Measurements from ENCODE around the gene PDE4B.

PDE4B gene

DNA sequence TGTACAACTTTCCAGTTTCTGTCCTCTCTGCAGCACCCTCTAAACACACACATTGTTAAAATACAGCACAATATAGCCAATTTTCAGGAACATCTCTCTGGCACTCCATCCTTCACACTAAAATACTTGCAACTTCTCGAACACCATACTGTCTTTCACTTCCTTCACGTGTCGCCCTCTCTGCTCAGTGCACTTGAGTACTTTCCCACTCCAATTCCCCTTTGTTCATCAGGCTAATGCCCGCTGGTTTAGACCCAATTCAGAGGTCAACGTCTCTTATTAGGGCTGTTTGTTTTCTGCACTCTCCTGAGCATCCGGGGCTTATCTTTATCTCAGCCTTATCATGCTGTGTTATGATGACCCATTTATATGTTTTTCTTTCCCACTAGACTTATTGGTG, 503.1 kb downstream of the PDE4B start:
- Histone ChIP-seq H3K9ac (ENCODE audit: low read length) (peak overlapping the region; percentile 60; the same call in 1 of the 2 replicates), H4K20me1 (ENCODE audit: insufficient read depth, low read length) (no peaks in the 10 kb centered on the region), H3K4me3 (ENCODE audit: low read length) (peak overlapping the region; percentile 30; the same call in 1 of the 2 replicates), H3K9me3 (ENCODE audit: insufficient read depth, low read length) (no peaks in the 10 kb centered on the region), H3K4me1 (ENCODE audit: low read length) (peaks cover 68% of the 10 kb centered on the region), H3K36me3 (replicated peaks; ENCODE audit: low read depth, low read length) (no peaks in the 10 kb centered on the region), H3K27ac (ENCODE audit: low read length) (peak overlapping the region; percentile 72), H3K79me2 (ENCODE audit: low read length) (0 out of 2 replicates have a peak, but pooled peaks cover 3% of the 10 kb centered on the region), H3K27me3 (ENCODE audit: low read depth, low read length) (no peaks in the 10 kb centered on the region), H2AFZ (ENCODE audit: low read depth, low read length) (0 out of 2 replicates have a peak overlapping the region, but pooled peaks have one; percentile 28), H3K4me2 (ENCODE audit: low read length) (peak overlapping the region; percentile 69)
- TF ChIP-seq EZH2phosphoT487 (IDR thresholded peaks at IDR 0.05; ENCODE audit: low read depth): no peak
- TF ChIP-seq, protein P1, sequence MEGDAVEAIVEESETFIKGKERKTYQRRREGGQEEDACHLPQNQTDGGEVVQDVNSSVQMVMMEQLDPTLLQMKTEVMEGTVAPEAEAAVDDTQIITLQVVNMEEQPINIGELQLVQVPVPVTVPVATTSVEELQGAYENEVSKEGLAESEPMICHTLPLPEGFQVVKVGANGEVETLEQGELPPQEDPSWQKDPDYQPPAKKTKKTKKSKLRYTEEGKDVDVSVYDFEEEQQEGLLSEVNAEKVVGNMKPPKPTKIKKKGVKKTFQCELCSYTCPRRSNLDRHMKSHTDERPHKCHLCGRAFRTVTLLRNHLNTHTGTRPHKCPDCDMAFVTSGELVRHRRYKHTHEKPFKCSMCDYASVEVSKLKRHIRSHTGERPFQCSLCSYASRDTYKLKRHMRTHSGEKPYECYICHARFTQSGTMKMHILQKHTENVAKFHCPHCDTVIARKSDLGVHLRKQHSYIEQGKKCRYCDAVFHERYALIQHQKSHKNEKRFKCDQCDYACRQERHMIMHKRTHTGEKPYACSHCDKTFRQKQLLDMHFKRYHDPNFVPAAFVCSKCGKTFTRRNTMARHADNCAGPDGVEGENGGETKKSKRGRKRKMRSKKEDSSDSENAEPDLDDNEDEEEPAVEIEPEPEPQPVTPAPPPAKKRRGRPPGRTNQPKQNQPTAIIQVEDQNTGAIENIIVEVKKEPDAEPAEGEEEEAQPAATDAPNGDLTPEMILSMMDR (IDR thresholded peaks at IDR 0.05; ENCODE audit: low read depth, low read length): no peak

DNA sequence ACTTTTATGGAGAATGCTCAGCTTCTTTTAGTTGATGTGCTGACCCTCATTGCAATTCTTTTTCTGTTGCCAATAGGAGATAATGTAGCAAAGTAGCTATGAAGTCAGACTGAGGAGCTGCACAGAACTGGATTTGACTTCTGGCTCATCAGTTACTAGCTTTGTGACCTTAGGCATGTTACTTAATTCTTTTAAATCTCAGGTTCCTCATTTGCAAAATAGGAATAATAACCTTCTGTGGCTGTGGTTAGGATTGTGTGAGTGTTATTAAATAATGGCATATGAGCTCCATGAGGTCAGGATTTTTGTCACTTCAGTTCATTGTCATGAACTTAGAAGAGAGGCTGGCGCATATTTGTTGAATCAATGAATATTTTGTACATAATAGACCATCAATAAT, 503.7 kb downstream of the PDE4B start:
- H3K36me3 ChIP-seq (replicated peaks; ENCODE audit: low read depth, low read length): no peaks in the 10 kb centered on the region

DNA sequence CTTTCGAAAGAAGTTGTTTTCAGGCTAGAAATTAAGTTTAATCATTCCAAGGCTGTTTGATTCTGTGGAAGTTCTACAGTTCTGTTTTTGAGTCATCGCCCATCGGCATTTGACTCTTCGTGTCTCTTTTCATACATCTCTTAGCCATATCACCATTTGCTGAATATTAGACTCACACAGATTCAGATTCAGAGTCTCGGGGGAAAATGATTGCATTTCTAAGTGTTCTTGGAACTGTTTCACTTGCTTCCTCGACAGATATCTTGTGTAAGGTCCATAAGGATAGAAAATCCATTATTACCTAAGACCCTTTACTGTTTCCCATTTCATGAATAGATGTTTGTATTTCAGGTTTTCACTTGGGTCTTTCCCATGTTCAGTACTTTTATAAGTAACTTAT, 504.3 kb downstream of the PDE4B start:
- H2AFZ ChIP-seq (ENCODE audit: low read depth, low read length): peak overlapping the region; percentile 14; the same call in 1 of the 2 replicates
- TF ChIP-seq, protein P1 (IDR thresholded peaks at IDR 0.05; ENCODE audit: low read depth, low read length): no peak
- no peak for TF ChIP-seq EZH2phosphoT487 (IDR thresholded peaks at IDR 0.05; ENCODE audit: low read depth)
- no peaks in the 10 kb centered on the region for H4K20me1 ChIP-seq (ENCODE audit: insufficient read depth, low read length)
- 0 out of 2 replicates have a peak, but pooled peaks cover 3% of the 10 kb centered on the region for H3K79me2 ChIP-seq (ENCODE audit: low read length)
- no peaks in the 10 kb centered on the region for H3K27me3 ChIP-seq (ENCODE audit: low read depth, low read length)
- H3K27ac ChIP-seq (ENCODE audit: low read length): peak overlapping the region; percentile 72
- peak overlapping the region; percentile 54 for H3K4me3 ChIP-seq (ENCODE audit: low read length)
- H3K36me3 ChIP-seq (replicated peaks; ENCODE audit: low read depth, low read length): no peaks in the 10 kb centered on the region
- H3K4me2 ChIP-seq (ENCODE audit: low read length): peak overlapping the region; percentile 69
- H3K9me3 ChIP-seq (ENCODE audit: insufficient read depth, low read length): no peaks in the 10 kb centered on the region
- H3K4me1 ChIP-seq (ENCODE audit: low read length): peaks cover 68% of the 10 kb centered on the region
- peak overlapping the region; percentile 60 for H3K9ac ChIP-seq (ENCODE audit: low read length)

More for the DNA sequence above, 503.7 kb downstream of the PDE4B start:
- Histone ChIP-seq H4K20me1 (ENCODE audit: insufficient read depth, low read length) (no peaks in the 10 kb centered on the region), H3K79me2 (ENCODE audit: low read length) (0 out of 2 replicates have a peak, but pooled peaks cover 3% of the 10 kb centered on the region), H3K27ac (ENCODE audit: low read length) (peak overlapping the region; percentile 72), H3K4me2 (ENCODE audit: low read length) (peak overlapping the region; percentile 69), H3K9ac (ENCODE audit: low read length) (peak overlapping the region; percentile 60), H3K9me3 (ENCODE audit: insufficient read depth, low read length) (no peaks in the 10 kb centered on the region), H3K27me3 (ENCODE audit: low read depth, low read length) (no peaks in the 10 kb centered on the region), H2AFZ (ENCODE audit: low read depth, low read length) (no peak overlapping the region), H3K4me3 (ENCODE audit: low read length) (peak overlapping the region; percentile 54), H3K4me1 (ENCODE audit: low read length) (peaks cover 68% of the 10 kb centered on the region)
- no peak for TF ChIP-seq EZH2phosphoT487 (IDR thresholded peaks at IDR 0.05; ENCODE audit: low read depth)
- TF ChIP-seq, protein P1 (IDR thresholded peaks at IDR 0.05; ENCODE audit: low read depth, low read length): no peak

DNA sequence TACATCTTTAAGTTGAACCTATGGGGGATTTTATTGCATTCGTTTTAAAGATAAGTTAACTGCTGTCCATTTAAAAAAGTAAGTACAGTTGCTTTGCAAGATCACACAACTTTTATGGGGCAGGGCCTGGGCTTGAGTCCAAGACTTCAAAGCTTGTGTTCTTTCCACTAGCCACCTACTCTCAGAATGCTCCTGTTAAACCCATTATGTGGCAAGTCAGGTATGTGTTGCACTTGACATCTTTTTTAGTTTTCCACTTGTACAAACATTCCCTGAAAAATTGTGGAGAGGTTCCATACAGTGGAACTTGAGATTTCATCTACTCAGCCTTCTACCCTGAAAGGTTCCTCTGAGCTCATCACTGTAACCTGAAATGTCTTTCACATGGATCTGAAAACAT, 505.8 kb downstream of the PDE4B start:
- peak overlapping the region; percentile 72; the same call in 1 of the 2 replicates for H3K27ac ChIP-seq (ENCODE audit: low read length)
- peak overlapping the region; percentile 9 for H3K4me2 ChIP-seq (ENCODE audit: low read length)
- no peak overlapping the region for H2AFZ ChIP-seq (ENCODE audit: low read depth, low read length)
- no peak for TF ChIP-seq EZH2phosphoT487 (IDR thresholded peaks at IDR 0.05; ENCODE audit: low read depth)
- TF ChIP-seq, protein P1 (IDR thresholded peaks at IDR 0.05; ENCODE audit: low read depth, low read length): no peak
- H3K27me3 ChIP-seq (ENCODE audit: low read depth, low read length): no peaks in the 10 kb centered on the region
- H3K4me1 ChIP-seq (ENCODE audit: low read length): peaks cover 69% of the 10 kb centered on the region
- H3K4me3 ChIP-seq (ENCODE audit: low read length): no peak overlapping the region
- no peaks in the 10 kb centered on the region for H4K20me1 ChIP-seq (ENCODE audit: insufficient read depth, low read length)
- H3K36me3 ChIP-seq (replicated peaks; ENCODE audit: low read depth, low read length): no peaks in the 10 kb centered on the region
- H3K9me3 ChIP-seq (ENCODE audit: insufficient read depth, low read length): no peaks in the 10 kb centered on the region
- 0 out of 2 replicates have a peak, but pooled peaks cover 3% of the 10 kb centered on the region for H3K79me2 ChIP-seq (ENCODE audit: low read length)
- H3K9ac ChIP-seq (ENCODE audit: low read length): no peak overlapping the region
